ENCODE measurements around the gene XYLB. TPM values are rescaled to one million over a fixed set of nuclear protein-coding genes. Genes with fewer than 3 reads are reported as not detected.

XYLB gene
- total RNA-seq, 1 donor from 2014 or later: 6.9 TPM

- no peak overlapping the region for H2AFZ ChIP-seq (replicated peaks)
- TF ChIP-seq EZH2phosphoT487 (IDR thresholded peaks at IDR 0.05): no peak
- TF ChIP-seq CTCF (IDR thresholded peaks at IDR 0.05): peak; percentile 56
- no peaks in the 10 kb centered on the region for H4K20me1 ChIP-seq (ENCODE audit: low read depth)
- no peaks in the 10 kb centered on the region for H3K36me3 ChIP-seq
- Mint-ChIP-seq H3K4me3 (no peak overlapping the region), H3K4me1 (peaks cover 12% of the 10 kb centered on the region), H3K27ac (no peak overlapping the region), H3K36me3 (no peaks in the 10 kb centered on the region), H3K9me3 (no peaks in the 10 kb centered on the region), H3K27me3 (ENCODE audit: insufficient read depth, low read depth) (no peaks in the 10 kb centered on the region)
- H3K9me3 ChIP-seq (ENCODE audit: low read depth): no peaks in the 10 kb centered on the region
- no peaks in the 10 kb centered on the region for H3K79me2 ChIP-seq (ENCODE audit: low read depth)
- H3K4me2 ChIP-seq: no peak overlapping the region
- no peaks in the 10 kb centered on the region for H3K27me3 ChIP-seq
- H3F3A ChIP-seq (ENCODE audit: low read depth): no peaks in the 10 kb centered on the region
- no peak overlapping the region for H3K4me3 ChIP-seq
- H3K9ac ChIP-seq: no peak overlapping the region
- no peak overlapping the region for H3K27ac ChIP-seq
- no peak for DNase-seq (ENCODE audit: low spot score)
- peaks cover 11% of the 10 kb centered on the region for H3K4me1 ChIP-seq
Measured at GRCh38 chr3:38297947-38298711, 48.5 kb upstream of the XYLB start.

GRCh38 chr3:38306941-38307340 is 39.6 kb upstream of the XYLB start:
- Histone ChIP-seq H4K20me1 (ENCODE audit: low read depth) (no peaks in the 10 kb centered on the region), H3K27me3 (no peaks in the 10 kb centered on the region), H3K4me2 (no peak overlapping the region), H3K9ac (no peak overlapping the region), H3K36me3 (no peaks in the 10 kb centered on the region), H3K27ac (no peak overlapping the region), H3K4me3 (no peak overlapping the region), H3K4me1 (no peaks in the 10 kb centered on the region), H2AFZ (replicated peaks) (no peak overlapping the region), H3K9me3 (ENCODE audit: low read depth) (no peaks in the 10 kb centered on the region), H3F3A (ENCODE audit: low read depth) (no peaks in the 10 kb centered on the region), H3K79me2 (ENCODE audit: low read depth) (no peaks in the 10 kb centered on the region)
- Mint-ChIP-seq H3K4me3 (no peak overlapping the region), H3K36me3 (no peaks in the 10 kb centered on the region), H3K9me3 (peaks cover 3% of the 10 kb centered on the region), H3K27ac (no peak overlapping the region), H3K27me3 (ENCODE audit: insufficient read depth, low read depth) (peaks cover 17% of the 10 kb centered on the region), H3K4me1 (no peaks in the 10 kb centered on the region)
- TF ChIP-seq EZH2 (IDR thresholded peaks at IDR 0.05): no peak
- TF ChIP-seq EZH2phosphoT487 (IDR thresholded peaks at IDR 0.05): no peak
- TF ChIP-seq CTCF (IDR thresholded peaks at IDR 0.05): no peak
- DNase-seq (ENCODE audit: low spot score): no peak

- no peak overlapping the region for H3K9ac ChIP-seq
- no peak for TF ChIP-seq EZH2 (IDR thresholded peaks at IDR 0.05)
- TF ChIP-seq CTCF (IDR thresholded peaks at IDR 0.05): no peak
- TF ChIP-seq EZH2phosphoT487 (IDR thresholded peaks at IDR 0.05): no peak
- H3F3A ChIP-seq (ENCODE audit: low read depth): no peaks in the 10 kb centered on the region
- Mint-ChIP-seq H3K4me1 (peaks cover 5% of the 10 kb centered on the region), H3K36me3 (no peaks in the 10 kb centered on the region), H3K4me3 (no peak overlapping the region), H3K27me3 (ENCODE audit: insufficient read depth, low read depth) (peaks cover 20% of the 10 kb centered on the region), H3K27ac (no peak overlapping the region), H3K9me3 (peaks cover 3% of the 10 kb centered on the region)
- no peak overlapping the region for H3K4me3 ChIP-seq
- no peak overlapping the region for H2AFZ ChIP-seq (replicated peaks)
- H3K79me2 ChIP-seq (ENCODE audit: low read depth): no peaks in the 10 kb centered on the region
- H3K27ac ChIP-seq: no peak overlapping the region
- no peak overlapping the region for H3K4me2 ChIP-seq
- DNase-seq (ENCODE audit: low spot score): no peak
- H4K20me1 ChIP-seq (ENCODE audit: low read depth): no peaks in the 10 kb centered on the region
- no peaks in the 10 kb centered on the region for H3K4me1 ChIP-seq
- no peaks in the 10 kb centered on the region for H3K9me3 ChIP-seq (ENCODE audit: low read depth)
- no peaks in the 10 kb centered on the region for H3K36me3 ChIP-seq
- H3K27me3 ChIP-seq: no peaks in the 10 kb centered on the region
Measured at GRCh38 chr3:38307599-38307998, 39.0 kb upstream of the XYLB start.

Data from neural progenitor cell (in vitro differentiated cells).